Esophagus (tissue), 2 donors: ENCODE measurements around the gene HES1. TPM values are rescaled to one million over a fixed set of nuclear protein-coding genes. Genes with fewer than 3 reads are reported as not detected.

ENCODE experiments used
- H3K27ac ChIP-seq, 2 donors: one replicate each; pipeline ENCODE4 v1.5.1; 2013; ENCODE audit warnings: low read depth in 2 of 2, mild to moderate bottlenecking in 2 of 2, inconsistent platforms in 1 of 2, low read length in 1 of 2, moderate library complexity in 1 of 2
- H3K27me3 ChIP-seq, 2 donors: one replicate each; pipeline ENCODE4 v1.6.1; 2013; ENCODE audit warnings: low read length in 2 of 2, control low read depth in 1 of 2, mild to moderate bottlenecking in 1 of 2; ENCODE audit not compliant: insufficient read depth in 2 of 2, control insufficient read depth in 1 of 2
- H3K36me3 ChIP-seq, 2 donors: one replicate each; pipeline ENCODE4 v1.6.1; 2013; ENCODE audit warnings: low read length in 1 of 2; ENCODE audit not compliant: control insufficient read depth in 2 of 2, insufficient read depth in 2 of 2
- H3K4me1 ChIP-seq, 2 donors: one replicate each; pipeline ENCODE4 v1.6.1; 2013; ENCODE audit warnings: low read length in 1 of 2; ENCODE audit not compliant: control insufficient read depth in 2 of 2, insufficient read depth in 2 of 2
- H3K4me3 ChIP-seq, 2 donors: one replicate each; pipeline ENCODE4 v1.5.1; 2013; ENCODE audit warnings: low read length in 2 of 2, mild to moderate bottlenecking in 2 of 2, low read depth in 1 of 2, moderate library complexity in 1 of 2
- H3K9me3 ChIP-seq, 2 donors: one replicate each; pipeline ENCODE4 v1.6.1; 2013; ENCODE audit warnings: mild to moderate bottlenecking in 2 of 2, low read depth in 1 of 2, low read length in 1 of 2, moderate library complexity in 1 of 2; ENCODE audit not compliant: control insufficient read depth in 2 of 2, insufficient read depth in 1 of 2
- WGBS, 2 donors: extraction: QIAGEN DNeasy Blood & Tissue Kit; methylation state at CpG; one replicate each; pipeline ENCODE4 v1.1.7; 2013; 5-methylcytosine and 5-hydroxymethylcytosine counted together
- polyA plus RNA-seq, 2 donors: library from polyadenylated mRNA; stranded (reverse); fragments of 200-250 nt; gene quantifications; one replicate each; pipeline ENCODE4 v1.2.3, GENCODE V29; 2013
- donor health status: healthy with polysubstance abuse.
- donor health status: Bipolar disorder and iron deficiency.

The HES1 gene
- polyA plus RNA-seq, 2 donors, result 68.9 to 78.3 TPM

- Histone ChIP-seq H3K4me1 (peaks cover 3 to 11% of the 10 kb centered on the region in 2 donors), H3K27me3 (no peaks in the 10 kb centered on the region), H3K9me3 (no peaks in the 10 kb centered on the region), H3K27ac (no peak overlapping the region), H3K4me3 (no peak overlapping the region), H3K36me3 (no peaks in the 10 kb centered on the region)
- 80 to 82% methylated on average over 10 of the region's 10 CpGs for WGBS, 2 donors
These were observed 43.1 kb upstream of the HES1 start for GRCh38 chr3:194092881-194093301.

GRCh38 chr3:194093842-194094241 lies 42.1 kb upstream of the HES1 start:
- WGBS, 2 donors, result 92 to 94% methylated on average over 8 of the region's 8 CpGs

GRCh38 chr3:194095464-194095863 lies 40.5 kb upstream of the HES1 start:
- H3K36me3 ChIP-seq, result no peaks in the 10 kb centered on the region
- H3K27me3 ChIP-seq, result no peaks in the 10 kb centered on the region
- H3K4me3 ChIP-seq, result no peak overlapping the region
- H3K9me3 ChIP-seq, result no peaks in the 10 kb centered on the region
- H3K27ac ChIP-seq, result peak overlapping the region in 1 of 2 donors; percentile 59
- H3K4me1 ChIP-seq, result peaks cover 3 to 8% of the 10 kb centered on the region in 2 donors
- WGBS, 2 donors, result 33 to 34% methylated on average over 4 of the region's 4 CpGs

More at GRCh38 chr3:194093842-194094241, 42.1 kb upstream of the HES1 start:
- Histone ChIP-seq H3K4me1 (peaks cover 3 to 8% of the 10 kb centered on the region in 2 donors), H3K36me3 (no peaks in the 10 kb centered on the region), H3K9me3 (no peaks in the 10 kb centered on the region), H3K27me3 (no peaks in the 10 kb centered on the region), H3K27ac (no peak overlapping the region), H3K4me3 (no peak overlapping the region)

GRCh38 chr3:194095902-194096301 lies 40.0 kb upstream of the HES1 start:
- H3K27ac ChIP-seq, result peak overlapping the region in 1 of 2 donors; percentile 14
- H3K4me3 ChIP-seq, result no peak overlapping the region
- H3K9me3 ChIP-seq, result no peaks in the 10 kb centered on the region
- H3K4me1 ChIP-seq, result peaks cover 0 to 4% of the 10 kb centered on the region in 2 donors
- 92 to 95% methylated on average over 10 of the region's 10 CpGs for WGBS, 2 donors
- no peaks in the 10 kb centered on the region for H3K36me3 ChIP-seq
- no peaks in the 10 kb centered on the region for H3K27me3 ChIP-seq

GRCh38 chr3:194097141-194097882 lies 38.6 kb upstream of the HES1 start:
- H3K36me3 ChIP-seq, result no peaks in the 10 kb centered on the region
- 61 to 68% methylated on average over 14 of the region's 14 CpGs for WGBS, 2 donors
- H3K4me3 ChIP-seq, result no peak overlapping the region
- no peaks in the 10 kb centered on the region for H3K27me3 ChIP-seq
- no peaks in the 10 kb centered on the region for H3K9me3 ChIP-seq
- no peak overlapping the region for H3K27ac ChIP-seq
- peaks cover 0 to 7% of the 10 kb centered on the region in 2 donors for H3K4me1 ChIP-seq

- H3K36me3 ChIP-seq, result no peaks in the 10 kb centered on the region
- peaks cover 0 to 7% of the 10 kb centered on the region in 2 donors for H3K4me1 ChIP-seq
- WGBS, 2 donors, result 65 to 67% methylated on average over 10 of the region's 10 CpGs
- no peaks in the 10 kb centered on the region for H3K27me3 ChIP-seq
- no peak overlapping the region for H3K4me3 ChIP-seq
- no peaks in the 10 kb centered on the region for H3K9me3 ChIP-seq
- no peak overlapping the region for H3K27ac ChIP-seq
These were observed 37.7 kb upstream of the HES1 start for GRCh38 chr3:194098081-194098842.

GRCh38 chr3:194098843-194099183 lies 37.1 kb upstream of the HES1 start:
- no peaks in the 10 kb centered on the region for H3K9me3 ChIP-seq
- WGBS, 2 donors, result 88 to 91% methylated on average over 4 of the region's 4 CpGs
- no peak overlapping the region for H3K4me3 ChIP-seq
- no peaks in the 10 kb centered on the region for H3K36me3 ChIP-seq
- H3K27ac ChIP-seq, result no peak overlapping the region
- H3K4me1 ChIP-seq, result peaks cover 0 to 7% of the 10 kb centered on the region in 2 donors
- H3K27me3 ChIP-seq, result no peaks in the 10 kb centered on the region

- Histone ChIP-seq H3K27me3 (no peaks in the 10 kb centered on the region), H3K4me3 (no peak overlapping the region), H3K27ac (no peak overlapping the region), H3K4me1 (peaks cover 0 to 7% of the 10 kb centered on the region in 2 donors), H3K9me3 (no peaks in the 10 kb centered on the region), H3K36me3 (no peaks in the 10 kb centered on the region)
- 78 to 84% methylated on average over 10 of the region's 10 CpGs for WGBS, 2 donors
These were observed 36.7 kb upstream of the HES1 start for GRCh38 chr3:194099215-194099614.

GRCh38 chr3:194100856-194101390 lies 35.0 kb upstream of the HES1 start:
- H3K4me3 ChIP-seq, result no peak overlapping the region
- H3K27ac ChIP-seq, result no peak overlapping the region
- peaks cover 0 to 7% of the 10 kb centered on the region in 2 donors for H3K4me1 ChIP-seq
- 84 to 90% methylated on average over 15 of the region's 15 CpGs for WGBS, 2 donors
- no peaks in the 10 kb centered on the region for H3K27me3 ChIP-seq
- no peaks in the 10 kb centered on the region for H3K36me3 ChIP-seq
- H3K9me3 ChIP-seq, result no peaks in the 10 kb centered on the region
